WERI-Rb-1 (cell line): ENCODE results near the gene C9orf43.
"Not testable (repeated sequence)": the region's sequence is repeated elsewhere in the genome, so short reads cannot be mapped to it uniquely, and the experiment has no call there.

Experiments
- DNase-seq: peaks from one replicate; pipeline ENCODE4 v3.0.0-alpha.2; 2020
- H3K27ac ChIP-seq: fragments of 250-450 bp; sonication (Bioruptor Pico); 2 replicates; pipeline ENCODE4 v1.5.1; 2020; ENCODE audit warnings: mild to moderate bottlenecking, moderate library complexity
- H3K27me3 ChIP-seq: fragments of 250-450 bp; sonication (Bioruptor Pico); 2 replicates; pipeline ENCODE4 v1.5.1; 2021; ENCODE audit warnings: mild to moderate bottlenecking, low read depth, moderate library complexity; ENCODE audit not compliant: insufficient read depth, severe bottlenecking
- H3K36me3 ChIP-seq: fragments of 250-450 bp; sonication (Bioruptor Pico); 2 replicates; pipeline ENCODE4 v1.5.1; 2020; ENCODE audit warnings: mild to moderate bottlenecking, moderate library complexity
- H3K4me3 ChIP-seq: 2 replicates; pipeline ENCODE4 v1.5.1; 2011; ENCODE audit warnings: low read depth, mild to moderate bottlenecking, control low read depth, low read length
- H3K9me3 ChIP-seq: fragments of 250-450 bp; sonication (Bioruptor Pico); 2 replicates; pipeline ENCODE4 v1.5.1; 2021; ENCODE audit warnings: mild to moderate bottlenecking, moderate library complexity; ENCODE audit not compliant: severe bottlenecking
- TF ChIP-seq, protein P1 (sequence below): IDR thresholded peaks from 2 replicates; pipeline ENCODE4 v1.5.1; 2011; ENCODE audit warnings: low read depth, mild to moderate bottlenecking, control low read depth, inconsistent platforms, low read length

C9orf43 gene

DNA sequence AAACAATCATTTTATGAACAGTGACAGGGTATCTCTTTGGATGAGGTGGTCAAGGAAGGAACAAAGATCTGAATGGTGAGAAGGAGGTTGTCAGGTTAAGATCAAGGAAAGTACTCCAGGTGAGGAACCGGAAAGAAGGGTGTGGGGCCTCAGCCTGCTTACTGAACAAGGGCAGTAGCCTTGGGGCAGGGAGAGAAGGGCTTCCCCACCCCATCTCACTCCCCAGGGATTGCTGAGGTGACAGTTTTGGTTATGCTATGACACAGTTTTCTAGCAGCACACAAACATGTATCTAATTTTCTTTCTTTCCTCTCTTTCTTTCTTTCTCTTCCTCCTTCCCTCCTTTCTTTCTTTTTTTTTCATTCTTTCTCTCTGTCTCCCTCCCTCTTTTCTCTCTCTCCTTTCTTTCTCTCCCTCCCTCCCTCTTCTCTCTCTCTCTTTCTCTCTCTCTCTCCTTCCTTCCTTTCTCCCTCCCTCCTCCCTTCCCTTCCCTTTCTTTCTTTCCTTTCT, 29.6 kb upstream of the C9orf43 start:
- Histone ChIP-seq H3K27ac (no peak overlapping the region), H3K4me3 (no peak overlapping the region), H3K9me3 (no peaks in the 10 kb centered on the region), H3K36me3 (no peaks in the 10 kb centered on the region), H3K27me3 (no peaks in the 10 kb centered on the region)
- DNase-seq: no peak
- TF ChIP-seq, protein P1, sequence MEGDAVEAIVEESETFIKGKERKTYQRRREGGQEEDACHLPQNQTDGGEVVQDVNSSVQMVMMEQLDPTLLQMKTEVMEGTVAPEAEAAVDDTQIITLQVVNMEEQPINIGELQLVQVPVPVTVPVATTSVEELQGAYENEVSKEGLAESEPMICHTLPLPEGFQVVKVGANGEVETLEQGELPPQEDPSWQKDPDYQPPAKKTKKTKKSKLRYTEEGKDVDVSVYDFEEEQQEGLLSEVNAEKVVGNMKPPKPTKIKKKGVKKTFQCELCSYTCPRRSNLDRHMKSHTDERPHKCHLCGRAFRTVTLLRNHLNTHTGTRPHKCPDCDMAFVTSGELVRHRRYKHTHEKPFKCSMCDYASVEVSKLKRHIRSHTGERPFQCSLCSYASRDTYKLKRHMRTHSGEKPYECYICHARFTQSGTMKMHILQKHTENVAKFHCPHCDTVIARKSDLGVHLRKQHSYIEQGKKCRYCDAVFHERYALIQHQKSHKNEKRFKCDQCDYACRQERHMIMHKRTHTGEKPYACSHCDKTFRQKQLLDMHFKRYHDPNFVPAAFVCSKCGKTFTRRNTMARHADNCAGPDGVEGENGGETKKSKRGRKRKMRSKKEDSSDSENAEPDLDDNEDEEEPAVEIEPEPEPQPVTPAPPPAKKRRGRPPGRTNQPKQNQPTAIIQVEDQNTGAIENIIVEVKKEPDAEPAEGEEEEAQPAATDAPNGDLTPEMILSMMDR: no peak

DNA sequence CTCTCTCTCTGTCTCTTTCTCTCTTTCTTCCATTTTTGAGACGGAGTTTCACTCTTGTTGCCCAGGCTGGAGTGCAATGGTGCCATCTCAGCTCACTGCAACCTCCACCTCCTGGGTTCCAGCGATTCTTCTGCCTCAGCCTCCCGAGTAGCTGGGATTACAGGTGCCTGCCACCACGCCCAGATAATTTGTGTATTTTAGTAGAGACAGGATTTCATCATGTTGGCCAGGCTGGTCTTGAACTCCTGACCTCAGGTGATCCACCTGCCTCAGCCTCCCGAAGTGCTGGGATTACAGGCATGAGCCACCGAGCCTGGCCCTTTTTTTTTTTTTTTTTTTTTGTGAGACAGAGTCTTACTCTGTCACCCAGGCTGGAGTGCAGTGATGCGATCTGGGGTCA, 29.1 kb upstream of the C9orf43 start:
- H3K4me3 ChIP-seq, DNase-seq, H3K27ac ChIP-seq, H3K36me3 ChIP-seq, H3K9me3 ChIP-seq, H3K27me3 ChIP-seq: not testable (repeated sequence)

DNA sequence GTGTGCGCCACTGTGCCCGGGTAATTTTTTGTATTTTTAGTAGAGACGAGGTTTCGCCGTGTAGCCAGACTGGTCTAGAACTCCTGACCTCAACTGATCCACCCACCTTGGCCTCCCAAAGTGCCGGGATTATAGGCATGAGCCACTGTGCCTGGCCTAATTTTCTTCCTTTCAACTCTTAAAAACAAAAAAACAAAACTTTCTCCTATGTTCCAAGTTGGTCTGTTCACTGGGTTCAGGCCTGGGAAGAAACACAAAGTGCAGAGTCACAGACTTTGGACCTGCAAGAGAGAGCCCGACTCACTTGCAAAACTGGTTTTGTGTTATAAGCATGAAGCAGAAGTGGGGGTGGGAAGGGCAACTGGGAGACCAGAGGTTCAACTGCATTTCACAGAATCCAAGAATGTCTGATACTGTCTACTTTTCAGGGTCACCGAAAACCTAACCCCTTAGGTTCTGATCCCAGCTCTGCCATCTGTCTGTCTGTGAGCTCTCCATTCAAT, 28.6 kb upstream of the C9orf43 start:
- Histone ChIP-seq H3K27ac (no peak overlapping the region), H3K4me3 (no peak overlapping the region), H3K27me3 (no peaks in the 10 kb centered on the region), H3K36me3 (peaks cover 8% of the 10 kb centered on the region), H3K9me3 (no peaks in the 10 kb centered on the region)
- TF ChIP-seq, protein P1: no peak
- no peak for DNase-seq

DNA sequence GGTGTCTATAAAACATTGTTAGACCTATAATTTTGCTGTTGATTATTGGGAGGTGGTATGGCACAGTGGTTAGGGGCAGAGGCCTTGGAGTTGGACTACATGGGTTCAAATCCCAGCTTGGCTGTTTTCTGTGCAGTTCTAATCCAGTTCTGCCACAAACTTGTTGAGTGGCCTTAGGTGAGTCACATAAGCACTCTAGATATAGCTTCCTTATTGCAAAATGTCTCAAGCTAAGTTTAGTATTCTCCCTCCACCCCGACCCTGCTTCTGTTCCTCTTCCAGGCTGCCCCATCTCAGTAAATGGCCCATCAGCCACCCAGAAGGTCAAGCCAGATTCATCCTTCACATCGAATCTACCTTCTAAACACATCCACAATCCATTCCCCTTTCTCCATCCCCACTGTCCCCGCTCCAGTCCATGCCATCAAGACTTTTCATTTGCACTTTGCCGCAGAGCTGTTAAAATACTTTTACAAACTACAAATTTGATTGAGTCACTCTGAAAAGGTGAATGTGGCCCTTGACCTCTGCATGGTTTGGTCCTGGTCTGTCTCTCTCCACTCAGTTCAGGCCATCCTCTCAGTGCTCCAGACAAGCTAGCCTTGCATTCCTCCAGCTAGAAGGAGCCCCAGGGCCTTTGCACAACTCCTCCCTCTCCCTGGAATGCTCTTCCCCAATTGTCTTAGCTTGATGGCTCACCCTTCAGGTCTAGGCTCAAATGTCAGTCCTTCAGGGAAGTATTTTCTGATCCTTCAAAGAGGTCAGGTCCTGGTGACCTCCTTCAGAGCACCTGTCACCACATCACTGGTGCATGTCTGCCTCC, 23.8 kb upstream of the C9orf43 start:
- Histone ChIP-seq H3K27me3 (no peaks in the 10 kb centered on the region), H3K36me3 (peaks cover 53% of the 10 kb centered on the region), H3K4me3 (no peak overlapping the region), H3K9me3 (no peaks in the 10 kb centered on the region), H3K27ac (no peak overlapping the region)
- no peak for DNase-seq
- TF ChIP-seq, protein P1: no peak

DNA sequence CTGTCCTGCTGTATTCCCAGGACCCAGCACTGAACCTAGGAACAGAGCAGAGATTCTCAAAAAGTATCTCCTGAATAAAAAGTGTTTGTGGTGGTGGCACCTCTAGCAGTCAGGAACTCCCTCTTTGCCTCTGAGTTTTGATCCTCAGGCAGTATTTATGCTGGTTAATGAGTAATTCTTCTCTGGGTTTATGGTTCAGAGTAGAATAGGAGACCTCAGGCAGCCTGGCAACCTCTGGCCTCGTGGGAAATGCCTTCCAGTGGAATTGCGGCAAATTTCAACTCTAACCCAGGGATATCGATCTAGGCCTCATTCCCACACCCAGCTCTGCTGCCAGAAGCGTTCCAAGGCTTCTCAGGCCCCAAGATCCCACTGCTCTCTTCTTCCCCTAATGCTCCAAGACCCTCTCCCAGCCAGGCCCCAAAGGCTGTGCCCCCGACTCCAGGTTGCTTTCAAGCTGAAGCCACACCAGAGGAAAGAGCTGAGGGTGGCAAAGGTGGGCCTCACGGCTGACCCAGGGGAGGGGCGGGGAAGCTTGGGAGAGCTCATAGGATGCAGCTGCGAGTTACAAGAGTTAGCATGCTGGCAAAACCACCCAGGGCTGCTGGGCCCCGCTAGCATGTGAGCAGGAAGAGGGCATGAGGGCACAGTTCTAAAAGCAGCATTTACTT, 22.9 kb upstream of the C9orf43 start:
- H3K27ac ChIP-seq: no peak overlapping the region
- H3K4me3 ChIP-seq: no peak overlapping the region
- no peaks in the 10 kb centered on the region for H3K27me3 ChIP-seq
- TF ChIP-seq, protein P1: no peak
- no peaks in the 10 kb centered on the region for H3K9me3 ChIP-seq
- peaks cover 59% of the 10 kb centered on the region for H3K36me3 ChIP-seq
- DNase-seq: no peak

DNA sequence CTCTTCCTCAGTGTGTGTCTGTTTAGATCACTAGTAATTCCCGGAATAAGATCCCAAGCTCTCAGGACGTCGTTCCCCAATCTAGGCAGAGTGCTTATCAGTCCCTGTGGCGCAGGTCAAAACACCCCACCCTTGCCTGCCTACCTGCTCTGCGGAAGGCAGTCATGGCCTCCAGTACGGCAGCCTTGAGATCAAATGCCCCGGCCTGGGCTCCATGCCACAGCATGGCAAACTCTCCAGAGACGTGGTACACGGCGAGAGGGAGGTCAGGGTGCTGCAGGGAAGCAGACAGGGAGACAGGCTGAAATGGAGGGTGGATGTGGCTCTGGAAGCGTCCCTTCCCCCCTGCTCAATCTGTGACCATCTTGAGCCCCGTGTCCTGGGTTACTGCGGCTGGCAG, 21.7 kb upstream of the C9orf43 start:
- Histone ChIP-seq H3K4me3 (no peak overlapping the region), H3K27me3 (no peaks in the 10 kb centered on the region), H3K27ac (no peak overlapping the region), H3K9me3 (no peaks in the 10 kb centered on the region), H3K36me3 (peaks cover 67% of the 10 kb centered on the region)
- TF ChIP-seq, protein P1: no peak
- no peak for DNase-seq
